SK-N-MC (cell line): ENCODE results near the gene PRIM2.
"Not testable (repeated sequence)": the region's sequence is repeated elsewhere in the genome, so short reads cannot be mapped to it uniquely, and the experiment has no call there.

ENCODE experiments used
- DNase-seq: peaks from one replicate; pipeline ENCODE4 v3.0.0-alpha.2; 2011; ENCODE audit warnings: low read depth, low spot score
- H3K27ac ChIP-seq: fragments of 200-600 bp; sonication (generic); 2 replicates; pipeline ENCODE4 v1.5.1; 2016; ENCODE audit warnings: mixed run types
- H3K36me3 ChIP-seq: fragments of 200-600 bp; sonication (generic); 2 replicates; pipeline ENCODE4 v1.6.1; 2017; ENCODE audit warnings: antibody characterized with exemption, low read length, mixed read lengths; ENCODE audit not compliant: insufficient read depth
- H3K4me3 ChIP-seq: fragments of 200-600 bp; sonication (generic); 2 replicates; pipeline ENCODE4 v1.5.1; 2016
- H3K9ac ChIP-seq: fragments of 200-600 bp; sonication (generic); 2 replicates; pipeline ENCODE4 v1.8.0; 2017; ENCODE audit warnings: mixed run types, mixed read lengths; ENCODE audit not compliant: insufficient read length
- H3K9me3 ChIP-seq: fragments of 200-600 bp; sonication (generic); 2 replicates; pipeline ENCODE4 v1.6.1; 2017; ENCODE audit warnings: low read depth, mild to moderate bottlenecking, antibody characterized with exemption, low read length, moderate library complexity, mixed read lengths
- EZH2 ChIP-seq: fragments of 200-600 bp; sonication (generic); IDR thresholded peaks from one replicate; pipeline ENCODE4 v1.6.1; 2017; ENCODE audit warnings: antibody characterized with exemption
- FOXP2 ChIP-seq: optimal IDR thresholded peaks from 2 replicates; pipeline ENCODE3; 2011; ENCODE audit warnings: mild to moderate bottlenecking, moderate library complexity; ENCODE audit not compliant: insufficient read depth; ENCODE audit errors: extremely low read length, control extremely low read depth
- POLR2AphosphoS5 ChIP-seq: IDR thresholded peaks from 2 replicates; pipeline ENCODE4 v1.6.1; 2012; ENCODE audit warnings: mild to moderate bottlenecking, low read depth, low read length, borderline replicate concordance

PRIM2 gene

GRCh38 chr6:57434944-57435343, 117.5 kb downstream of the PRIM2 start:
- Histone ChIP-seq H3K4me3 (no peak overlapping the region), H3K9ac (no peak overlapping the region), H3K9me3 (no peaks in the 10 kb centered on the region), H3K36me3 (no peaks in the 10 kb centered on the region), H3K27ac (no peak overlapping the region)
- TF ChIP-seq FOXP2 (no peak), EZH2 (no peak), POLR2AphosphoS5 (no peak)
- no peak for DNase-seq

- Histone ChIP-seq H3K36me3 (no peaks in the 10 kb centered on the region), H3K27ac (no peak overlapping the region), H3K4me3 (no peak overlapping the region), H3K9ac (no peak overlapping the region), H3K9me3 (no peaks in the 10 kb centered on the region)
- no peak for TF ChIP-seq FOXP2
- no peak for TF ChIP-seq POLR2AphosphoS5
- no peak for TF ChIP-seq EZH2
- no peak for DNase-seq
Measured at GRCh38 chr6:57435475-57436160, 118.2 kb downstream of the PRIM2 start.

GRCh38 chr6:57440735-57441134, 123.3 kb downstream of the PRIM2 start:
- H3K27ac ChIP-seq, H3K4me3 ChIP-seq, H3K36me3 ChIP-seq, H3K9ac ChIP-seq, DNase-seq, H3K9me3 ChIP-seq: not testable (repeated sequence)

GRCh38 chr6:57442133-57442532, 124.7 kb downstream of the PRIM2 start:
- H3K36me3 ChIP-seq, H3K27ac ChIP-seq: not testable (repeated sequence)

GRCh38 chr6:57443181-57443580, 125.8 kb downstream of the PRIM2 start:
- not testable (repeated sequence) for DNase-seq, H3K4me3 ChIP-seq, H3K36me3 ChIP-seq, H3K9me3 ChIP-seq, H3K9ac ChIP-seq, H3K27ac ChIP-seq

More at GRCh38 chr6:57442133-57442532, 124.7 kb downstream of the PRIM2 start:
- DNase-seq, H3K9ac ChIP-seq, H3K4me3 ChIP-seq, H3K9me3 ChIP-seq: not testable (repeated sequence)

- H3K9me3 ChIP-seq, H3K9ac ChIP-seq, H3K36me3 ChIP-seq, H3K4me3 ChIP-seq, DNase-seq, H3K27ac ChIP-seq: not testable (repeated sequence)
Measured at GRCh38 chr6:57444787-57445186, 127.4 kb downstream of the PRIM2 start.

GRCh38 chr6:57445379-57445778, 127.9 kb downstream of the PRIM2 start:
- not testable (repeated sequence) for H3K36me3 ChIP-seq, H3K9me3 ChIP-seq, H3K27ac ChIP-seq, H3K4me3 ChIP-seq, DNase-seq, H3K9ac ChIP-seq

GRCh38 chr6:57445790-57446468, 128.5 kb downstream of the PRIM2 start:
- DNase-seq, H3K9ac ChIP-seq, H3K27ac ChIP-seq, H3K9me3 ChIP-seq, H3K4me3 ChIP-seq, H3K36me3 ChIP-seq: not testable (repeated sequence)

- H3K9me3 ChIP-seq, H3K4me3 ChIP-seq, H3K27ac ChIP-seq: not testable (repeated sequence)
Measured at GRCh38 chr6:57449496-57450066, 132.2 kb downstream of the PRIM2 start.

GRCh38 chr6:57459781-57460180, 142.4 kb downstream of the PRIM2 start:
- H3K9ac ChIP-seq, H3K36me3 ChIP-seq, DNase-seq, H3K9me3 ChIP-seq, H3K4me3 ChIP-seq, H3K27ac ChIP-seq: not testable (repeated sequence)

More at GRCh38 chr6:57449496-57450066, 132.2 kb downstream of the PRIM2 start:
- H3K9ac ChIP-seq, H3K36me3 ChIP-seq, DNase-seq: not testable (repeated sequence)

- not testable (repeated sequence) for H3K4me3 ChIP-seq, DNase-seq, H3K9ac ChIP-seq, H3K27ac ChIP-seq, H3K36me3 ChIP-seq, H3K9me3 ChIP-seq
Measured at GRCh38 chr6:57461022-57461421, 143.6 kb downstream of the PRIM2 start.

- not testable (repeated sequence) for H3K9ac ChIP-seq, H3K4me3 ChIP-seq, H3K36me3 ChIP-seq, H3K27ac ChIP-seq, H3K9me3 ChIP-seq, DNase-seq
Measured at GRCh38 chr6:57463809-57464208, 146.4 kb downstream of the PRIM2 start.

- not testable (repeated sequence) for H3K9me3 ChIP-seq, H3K4me3 ChIP-seq, H3K27ac ChIP-seq, H3K9ac ChIP-seq, H3K36me3 ChIP-seq, DNase-seq
Measured at GRCh38 chr6:57465968-57466367, 148.5 kb downstream of the PRIM2 start.
